Measurements from ENCODE around the gene UBA6.

The UBA6 gene

GRCh38 chr4:67570537-67570936 is 130.4 kb downstream of the UBA6 start:
- no peaks in the 10 kb centered on the region for H4K20me1 ChIP-seq (ENCODE audit: control insufficient read depth, insufficient read depth, low read depth, low read length)
- TF ChIP-seq EZH2phosphoT487 (IDR thresholded peaks at IDR 0.05; ENCODE audit: borderline replicate concordance, low read length) (no peak), CTCF (IDR thresholded peaks at IDR 0.05; ENCODE audit: low read depth, low read length, poor library complexity, severe bottlenecking) (no peak)
- peak overlapping the region; percentile 82 for H3K4me2 ChIP-seq (ENCODE audit: low read length)
- H3K36me3 ChIP-seq (ENCODE audit: control insufficient read depth, low read length) = peaks cover 72% of the 10 kb centered on the region
- H3K79me2 ChIP-seq (ENCODE audit: control insufficient read depth, low read length) = peaks cover 89% of the 10 kb centered on the region
- no peak overlapping the region for H3K4me3 ChIP-seq (ENCODE audit: low read length)
- no peaks in the 10 kb centered on the region for H3K27me3 ChIP-seq (ENCODE audit: control insufficient read depth, low read length)
- peak overlapping the region; percentile 19; the same call in 1 of the 2 replicates for H3K27ac ChIP-seq (ENCODE audit: low read depth, low read length)
- no peaks in the 10 kb centered on the region for H3K9me3 ChIP-seq (ENCODE audit: control insufficient read depth, insufficient read depth, low read length)
- H3K4me1 ChIP-seq (ENCODE audit: control insufficient read depth, low read length) = peaks cover 94% of the 10 kb centered on the region
- H3F3A ChIP-seq (ENCODE audit: control insufficient read depth, insufficient read depth) = peaks cover 44% of the 10 kb centered on the region
- H3K9me2 ChIP-seq (replicated peaks; ENCODE audit: control insufficient read depth, low read length) = no peaks in the 10 kb centered on the region

GRCh38 chr4:67568820-67569219 is 132.1 kb downstream of the UBA6 start:
- H3K4me3 ChIP-seq (ENCODE audit: low read length) = no peak overlapping the region
- no peaks in the 10 kb centered on the region for H4K20me1 ChIP-seq (ENCODE audit: control insufficient read depth, insufficient read depth, low read depth, low read length)
- H3F3A ChIP-seq (ENCODE audit: control insufficient read depth, insufficient read depth) = peaks cover 31% of the 10 kb centered on the region
- H3K27me3 ChIP-seq (ENCODE audit: control insufficient read depth, low read length) = no peaks in the 10 kb centered on the region
- peaks cover 97% of the 10 kb centered on the region for H3K79me2 ChIP-seq (ENCODE audit: control insufficient read depth, low read length)
- H3K27ac ChIP-seq (ENCODE audit: low read depth, low read length) = no peak overlapping the region
- H3K9me3 ChIP-seq (ENCODE audit: control insufficient read depth, insufficient read depth, low read length) = no peaks in the 10 kb centered on the region
- H3K36me3 ChIP-seq (ENCODE audit: control insufficient read depth, low read length) = peaks cover 80% of the 10 kb centered on the region
- H3K9me2 ChIP-seq (replicated peaks; ENCODE audit: control insufficient read depth, low read length) = no peaks in the 10 kb centered on the region
- peak overlapping the region; percentile 17 for H3K4me2 ChIP-seq (ENCODE audit: low read length)
- TF ChIP-seq EZH2phosphoT487 (IDR thresholded peaks at IDR 0.05; ENCODE audit: borderline replicate concordance, low read length) (no peak), CTCF (IDR thresholded peaks at IDR 0.05; ENCODE audit: low read depth, low read length, poor library complexity, severe bottlenecking) (no peak)
- H3K4me1 ChIP-seq (ENCODE audit: control insufficient read depth, low read length) = peaks cover 95% of the 10 kb centered on the region

GRCh38 chr4:67566335-67566734 is 134.6 kb downstream of the UBA6 start:
- Histone ChIP-seq H3K79me2 (ENCODE audit: control insufficient read depth, low read length) (peaks cover 97% of the 10 kb centered on the region), H3K4me3 (ENCODE audit: low read length) (peak overlapping the region; percentile 7; the same call in 1 of the 2 replicates), H3K4me2 (ENCODE audit: low read length) (peak overlapping the region; percentile 77)

More at GRCh38 chr4:67566335-67566734, 134.6 kb downstream of the UBA6 start:
- H4K20me1 ChIP-seq (ENCODE audit: control insufficient read depth, insufficient read depth, low read depth, low read length) = 0 out of 2 replicates have a peak, but pooled peaks cover 4% of the 10 kb centered on the region
- no peaks in the 10 kb centered on the region for H3K9me2 ChIP-seq (replicated peaks; ENCODE audit: control insufficient read depth, low read length)
- peaks cover 14% of the 10 kb centered on the region for H3F3A ChIP-seq (ENCODE audit: control insufficient read depth, insufficient read depth)
- H3K27me3 ChIP-seq (ENCODE audit: control insufficient read depth, low read length) = no peaks in the 10 kb centered on the region
- H3K9me3 ChIP-seq (ENCODE audit: control insufficient read depth, insufficient read depth, low read length) = no peaks in the 10 kb centered on the region
- TF ChIP-seq CTCF (IDR thresholded peaks at IDR 0.05; ENCODE audit: low read depth, low read length, poor library complexity, severe bottlenecking) = no peak
- no peak for TF ChIP-seq EZH2phosphoT487 (IDR thresholded peaks at IDR 0.05; ENCODE audit: borderline replicate concordance, low read length)
- peaks cover 75% of the 10 kb centered on the region for H3K36me3 ChIP-seq (ENCODE audit: control insufficient read depth, low read length)
- peaks cover 88% of the 10 kb centered on the region for H3K4me1 ChIP-seq (ENCODE audit: control insufficient read depth, low read length)
- H3K27ac ChIP-seq (ENCODE audit: low read depth, low read length) = no peak overlapping the region

Measured in DOHH2 (cell line).